Left lobe of liver (tissue), 2 donors: ENCODE results near the gene CEACAM8. TPM values are rescaled to one million over a fixed set of nuclear protein-coding genes. Genes with fewer than 3 reads are reported as not detected.
"Not testable (repeated sequence)": the region's sequence is repeated elsewhere in the genome, so short reads cannot be mapped to it uniquely, and the experiment has no call there.

Experiments used
- ATAC-seq: fragments of 200-7000 bp; cut with Tn5 transposase; one replicate; pipeline ENCODE4 v1.9.1; 2020; ENCODE audit warnings: mild to moderate bottlenecking, moderate library complexity
- DNase-seq: peaks from one replicate; pipeline ENCODE4 v3.0.0-alpha.2; 2020; ENCODE audit warnings: low spot score
- total RNA-seq: library from RNA; stranded (reverse); gene quantifications from one replicate; pipeline ENCODE4 v1.2.1, GENCODE V29; 2021
- donor health status: DM: no; HTN: no; CAD: no; lungs with moderate emphysema.
- donor health status: DM: no; HTN: yes; CAD: no.

CEACAM8 gene
- total RNA-seq, 1 donor from 2014 or later, result 0.33 TPM

DNA sequence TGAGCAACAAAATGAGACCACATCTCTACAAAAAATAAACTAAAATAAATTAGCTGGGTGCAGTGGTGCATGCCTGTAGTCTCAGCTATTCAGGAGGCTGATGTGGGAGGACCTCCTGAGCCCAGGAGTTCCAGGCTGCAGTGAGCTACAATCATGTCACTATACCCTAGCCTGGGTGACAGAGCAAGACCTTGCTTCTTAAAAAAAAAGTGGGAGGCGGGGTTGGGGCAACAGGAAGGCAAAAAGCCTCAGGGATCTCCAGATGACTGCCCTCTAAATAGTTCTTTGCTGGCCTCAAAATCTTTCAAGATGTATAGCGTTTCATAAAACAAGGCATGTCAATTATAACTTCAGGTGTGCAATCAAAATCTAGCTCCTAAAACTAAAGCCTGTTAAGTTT is 18.5 kb downstream of the CEACAM8 start:
- DNase-seq, result no peak
- no peak for ATAC-seq

DNA sequence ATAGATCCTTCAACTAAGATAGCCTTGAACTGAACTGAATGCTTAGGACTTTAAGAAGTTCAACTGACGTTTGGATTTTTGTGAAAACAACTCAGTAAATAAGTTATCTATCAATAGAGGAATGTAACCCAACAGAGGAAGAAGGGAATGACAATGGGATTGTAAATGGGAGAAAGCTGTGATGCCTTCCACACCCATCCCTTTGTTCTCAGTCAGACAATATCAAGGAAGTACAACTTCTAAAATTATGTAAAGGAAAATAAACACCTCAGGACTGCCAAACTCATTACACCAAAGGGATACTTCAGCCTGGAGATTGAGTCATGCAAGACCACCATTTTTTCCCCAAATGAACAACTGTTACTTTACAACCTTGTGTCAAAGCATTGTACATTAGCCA is 21.1 kb downstream of the CEACAM8 start:
- ATAC-seq, result no peak
- DNase-seq, result no peak

DNA sequence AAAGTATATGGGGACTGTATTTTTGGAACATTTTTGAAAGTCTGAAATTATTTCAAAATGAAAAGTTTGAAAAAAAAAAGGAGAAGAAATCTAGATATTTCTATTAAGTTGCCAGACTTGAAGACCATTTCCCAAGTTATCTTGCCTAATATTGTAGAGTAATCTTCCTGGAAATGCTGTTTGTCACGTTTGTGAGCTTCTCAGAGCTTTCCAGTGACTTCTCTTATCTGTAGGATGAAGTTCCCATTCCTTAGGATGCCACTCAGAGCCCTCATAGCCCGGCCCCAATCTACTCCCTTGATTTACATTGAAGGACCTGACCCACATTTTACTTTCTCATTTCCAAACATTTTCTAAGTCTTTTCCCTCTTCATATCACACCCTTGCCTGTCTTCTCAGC is 23.6 kb downstream of the CEACAM8 start:
- ATAC-seq (no peak), DNase-seq (no peak)

DNA sequence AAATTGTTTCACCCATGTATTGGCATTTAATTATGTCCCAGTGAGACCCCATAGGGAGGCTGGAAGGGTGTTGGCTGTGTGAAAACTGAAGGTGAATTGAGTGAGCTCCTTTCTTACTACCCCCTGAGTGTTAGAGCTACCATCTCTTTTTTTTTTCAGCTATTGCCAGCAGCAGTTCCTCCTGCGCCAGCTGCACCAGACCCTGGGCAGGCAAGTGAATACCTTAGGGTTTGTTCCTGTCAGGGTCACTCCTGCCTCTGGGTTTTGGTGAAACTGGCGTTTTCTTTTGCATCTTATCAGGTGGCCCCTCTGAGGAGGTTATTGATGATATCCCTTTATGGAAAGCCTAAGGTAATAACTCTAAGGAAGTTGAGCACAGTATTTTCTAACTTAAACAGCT is 25.5 kb downstream of the CEACAM8 start:
- DNase-seq, result no peak
- no peak for ATAC-seq

DNA sequence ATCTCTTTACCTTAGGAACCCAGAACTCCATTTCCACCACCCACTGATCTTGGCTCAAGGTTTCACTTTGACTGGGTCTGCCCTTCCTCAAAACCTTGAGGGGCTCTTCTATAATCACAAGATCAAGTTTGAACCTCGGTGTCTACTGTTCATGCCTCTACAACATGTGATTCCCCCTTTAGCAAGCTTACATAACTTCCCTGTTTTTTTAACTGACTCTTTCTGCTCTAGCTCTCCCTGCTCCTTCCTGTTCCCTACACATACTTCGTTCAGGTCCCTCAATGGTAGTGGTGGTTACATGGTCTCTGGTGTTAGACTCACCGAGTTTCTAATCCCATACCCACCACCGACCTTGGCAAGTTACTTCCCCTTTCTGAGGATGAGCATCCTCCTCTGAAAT is 26.7 kb downstream of the CEACAM8 start:
- ATAC-seq, result no peak
- DNase-seq, result no peak

DNA sequence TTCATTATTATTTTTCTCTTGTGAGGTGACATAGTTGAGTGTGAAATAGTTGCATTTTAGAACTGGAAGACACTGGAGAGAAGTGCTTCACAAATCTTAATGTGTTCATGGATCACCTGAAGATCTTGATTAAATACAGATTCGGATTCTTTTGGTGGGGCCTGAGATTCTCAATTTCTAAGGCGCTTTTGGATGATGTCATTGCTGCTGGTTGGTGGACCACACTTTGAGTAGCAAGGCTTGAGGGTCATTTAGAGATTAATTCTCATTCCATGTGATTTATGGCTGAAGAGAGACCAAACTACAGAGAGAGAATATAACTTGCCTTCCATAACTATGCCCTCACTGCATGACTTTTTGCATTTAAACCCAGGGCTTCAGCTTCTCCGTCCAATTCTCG is 27.2 kb downstream of the CEACAM8 start:
- ATAC-seq (no peak), DNase-seq (no peak)

DNA sequence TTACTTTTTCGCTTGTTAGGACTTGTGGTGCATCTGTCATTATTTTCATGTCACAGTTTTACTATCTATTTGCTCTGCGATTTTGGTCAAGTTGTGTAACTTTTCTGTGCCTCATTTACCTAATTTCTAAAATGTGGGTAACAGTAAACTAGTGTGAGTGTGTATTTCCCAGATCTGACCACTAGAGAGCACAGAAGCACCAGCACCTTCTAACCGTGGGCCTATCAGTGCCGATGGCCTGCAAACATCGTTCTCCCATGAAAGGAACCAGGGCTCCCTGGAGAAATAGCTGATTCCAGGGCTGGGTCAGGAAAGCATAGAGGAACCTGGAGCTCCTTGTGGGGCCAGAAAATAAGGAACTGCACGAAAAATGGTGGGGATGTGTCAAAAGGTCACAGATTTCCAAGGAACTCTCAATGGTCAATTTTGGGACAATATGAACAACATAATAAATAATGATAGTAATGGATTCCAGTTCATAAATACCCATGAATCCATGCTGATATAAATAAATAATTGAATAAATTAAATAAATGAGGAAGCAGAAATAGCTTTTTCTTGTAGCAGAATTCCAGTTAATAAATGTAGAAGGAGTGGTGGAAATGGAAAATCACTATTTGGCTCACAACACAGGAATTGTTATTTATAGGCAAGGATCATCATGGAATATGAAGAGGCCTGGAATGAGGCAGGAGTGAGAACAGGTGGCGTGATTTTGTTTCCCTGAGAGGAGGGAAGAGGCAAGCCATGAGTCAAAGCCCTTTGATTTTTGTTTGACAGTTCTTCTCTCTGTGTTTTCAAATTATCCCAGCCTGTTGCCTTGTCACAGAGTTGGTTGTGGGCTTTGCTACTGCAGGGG is 31.1 kb downstream of the CEACAM8 start:
- peak; percentile 92 for ATAC-seq
- no peak for DNase-seq

DNA sequence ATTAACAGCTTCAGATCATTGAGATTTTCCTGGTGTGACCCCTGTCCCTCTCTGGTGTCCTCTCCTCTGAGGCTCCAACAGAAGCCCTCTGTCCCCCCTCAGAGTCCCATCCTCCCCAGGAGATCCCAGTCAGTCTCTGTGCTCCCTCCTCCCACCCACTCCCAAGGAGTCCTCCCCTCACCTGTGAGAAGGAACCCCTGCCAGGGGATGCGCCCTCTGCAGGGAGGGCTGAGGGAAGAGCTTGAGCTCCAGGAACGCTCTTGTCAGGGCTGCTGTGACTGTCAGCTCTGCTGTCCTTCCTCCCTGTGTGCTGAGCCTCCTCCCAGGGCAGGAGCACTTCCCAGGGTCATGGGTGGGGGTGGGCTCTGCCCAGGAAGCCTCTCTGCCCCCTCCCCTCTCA is 33.2 kb downstream of the CEACAM8 start:
- DNase-seq, result no peak
- peak; percentile 27 for ATAC-seq

DNA sequence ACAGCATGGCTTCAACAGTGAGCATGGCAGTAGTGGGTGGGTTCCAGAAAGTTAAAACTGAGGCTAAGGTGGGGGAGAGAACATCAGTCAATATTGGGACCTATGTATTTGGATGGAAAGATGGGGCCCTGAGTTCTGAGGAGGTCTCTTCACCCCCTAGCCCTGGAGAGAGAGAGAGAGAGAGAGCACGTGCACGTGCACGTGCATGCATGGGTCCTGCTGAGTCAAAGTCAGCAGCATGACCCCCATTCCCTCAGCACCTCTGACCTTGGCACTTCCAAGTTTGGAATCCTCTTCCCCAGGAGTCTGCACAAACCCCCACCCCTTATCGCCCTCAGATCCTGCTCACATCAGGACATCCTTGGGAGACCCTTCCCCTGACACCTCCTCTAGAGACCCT is 34.0 kb downstream of the CEACAM8 start:
- no peak for ATAC-seq
- DNase-seq, result no peak

DNA sequence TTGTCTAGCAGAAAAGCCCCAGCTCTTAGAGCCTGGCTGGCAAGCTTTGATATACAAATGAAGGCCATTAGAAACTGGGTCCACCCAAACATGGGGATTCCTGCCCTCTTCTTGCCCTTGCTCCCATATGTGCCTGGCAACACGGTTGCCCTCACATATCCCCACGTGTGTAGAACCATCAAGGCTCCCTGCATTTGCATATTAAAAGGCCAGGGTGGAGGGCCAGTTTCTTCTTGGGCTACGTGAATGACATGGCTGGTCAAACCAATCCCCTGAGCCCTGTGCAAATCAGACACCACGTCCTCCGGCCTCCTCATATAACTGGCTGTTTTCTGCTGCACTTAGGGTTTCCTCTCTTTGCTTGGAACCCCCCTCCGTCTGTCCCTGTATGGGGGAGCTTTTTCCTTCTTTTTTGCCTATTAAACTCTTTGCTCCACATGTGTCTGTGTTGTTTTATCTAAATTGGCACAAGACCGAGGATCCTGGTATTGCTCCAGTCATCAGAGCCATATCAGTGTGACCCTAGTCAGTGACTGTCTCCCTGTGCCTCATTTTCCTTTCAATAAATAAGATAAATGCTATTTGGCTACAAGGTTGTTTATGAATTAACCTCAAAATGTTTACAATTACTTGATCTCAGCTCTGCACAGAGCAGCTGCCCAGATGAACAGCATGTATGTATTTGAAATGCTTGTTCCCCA is 36.1 kb downstream of the CEACAM8 start:
- DNase-seq, result no peak
- no peak for ATAC-seq

DNA sequence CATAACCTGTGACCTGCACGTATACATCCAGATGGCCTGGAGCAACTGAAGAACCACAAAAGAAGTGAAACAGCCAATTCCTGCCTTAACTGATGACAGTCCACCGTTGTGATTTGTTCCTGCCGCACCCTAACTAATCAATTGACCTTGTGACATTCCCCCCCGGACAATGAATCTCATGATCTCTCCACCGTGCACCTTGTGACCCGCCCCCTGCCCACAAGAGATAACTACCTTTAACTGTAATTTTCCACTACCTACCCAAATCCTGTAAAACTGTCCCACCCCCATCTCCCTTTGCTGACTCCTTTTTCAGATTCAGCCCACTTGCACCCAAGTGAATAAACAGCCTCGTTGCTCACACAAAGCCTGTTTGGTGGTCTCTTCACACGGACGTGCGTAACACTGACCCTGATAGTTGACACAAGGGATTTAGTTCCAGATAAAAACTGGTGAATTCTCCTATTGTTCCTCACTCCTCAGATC is 37.3 kb downstream of the CEACAM8 start:
- ATAC-seq, DNase-seq: not testable (repeated sequence)

DNA sequence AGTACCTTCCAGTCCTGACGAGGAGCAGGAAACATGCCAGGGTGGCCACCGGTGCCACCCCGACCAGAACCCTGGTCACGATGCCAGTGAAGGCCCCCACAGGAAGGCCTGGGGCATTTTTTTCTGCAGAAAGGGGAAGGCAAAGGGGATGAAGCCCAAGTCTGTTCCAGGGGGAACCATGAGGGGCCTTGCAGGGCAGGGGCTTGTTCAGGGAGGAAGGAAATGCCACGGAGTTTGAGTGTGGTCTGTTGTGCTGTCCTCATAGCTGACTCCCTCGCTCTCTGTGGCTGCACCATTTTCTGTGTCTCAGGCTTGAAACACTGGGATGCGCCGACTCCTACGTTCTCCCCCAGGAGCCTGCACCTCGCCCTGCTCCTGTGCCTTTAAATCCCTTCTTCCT is 38.9 kb downstream of the CEACAM8 start:
- DNase-seq (no peak), ATAC-seq (no peak)

DNA sequence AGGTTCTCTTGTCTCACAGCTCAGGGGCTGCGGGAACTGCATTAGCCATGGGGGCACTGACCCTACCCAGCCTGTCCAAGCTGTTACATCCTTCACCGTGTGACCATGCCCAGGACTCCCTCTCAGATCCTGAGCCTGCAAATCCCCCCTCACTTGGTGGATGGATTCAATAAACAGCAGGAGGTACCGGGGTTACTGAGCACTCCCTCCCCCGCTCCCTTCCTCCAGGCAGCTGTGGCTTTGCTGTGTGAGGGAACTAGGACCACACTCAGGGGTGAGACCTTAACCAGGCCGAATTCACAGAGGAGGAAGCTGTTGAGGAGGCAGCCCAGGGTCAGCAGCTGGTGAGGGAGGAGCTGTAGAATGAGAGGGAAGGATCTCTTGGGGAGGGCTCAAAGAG is 39.4 kb downstream of the CEACAM8 start:
- ATAC-seq (peak; percentile 47), DNase-seq (no peak)

DNA sequence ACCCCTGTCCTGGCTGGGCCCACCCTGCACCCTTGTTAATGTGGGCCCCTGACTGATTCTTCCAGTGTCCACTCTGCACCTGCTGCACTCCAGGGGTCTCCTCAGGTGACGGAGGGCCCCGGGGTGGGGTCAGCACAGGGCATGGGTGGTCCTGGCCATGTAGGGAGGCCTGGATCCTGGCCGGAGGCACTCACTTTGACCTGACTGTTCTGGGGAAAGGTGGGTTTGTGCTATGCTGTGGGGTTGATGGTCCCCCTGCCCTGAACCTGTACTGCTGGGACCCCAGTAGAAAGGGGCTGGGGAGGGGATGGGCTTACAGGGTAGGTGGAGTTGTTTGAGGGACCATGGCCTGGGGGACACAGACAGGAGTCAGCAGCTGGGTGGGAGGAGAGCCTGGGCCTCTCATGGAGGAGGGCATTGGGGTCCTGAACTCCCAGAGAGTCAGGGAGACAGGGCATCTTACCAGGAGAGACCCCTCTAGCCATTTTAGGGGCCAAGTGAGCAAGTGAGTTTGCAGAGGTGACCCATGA is 40.6 kb downstream of the CEACAM8 start:
- ATAC-seq (no peak), DNase-seq (no peak)

DNA sequence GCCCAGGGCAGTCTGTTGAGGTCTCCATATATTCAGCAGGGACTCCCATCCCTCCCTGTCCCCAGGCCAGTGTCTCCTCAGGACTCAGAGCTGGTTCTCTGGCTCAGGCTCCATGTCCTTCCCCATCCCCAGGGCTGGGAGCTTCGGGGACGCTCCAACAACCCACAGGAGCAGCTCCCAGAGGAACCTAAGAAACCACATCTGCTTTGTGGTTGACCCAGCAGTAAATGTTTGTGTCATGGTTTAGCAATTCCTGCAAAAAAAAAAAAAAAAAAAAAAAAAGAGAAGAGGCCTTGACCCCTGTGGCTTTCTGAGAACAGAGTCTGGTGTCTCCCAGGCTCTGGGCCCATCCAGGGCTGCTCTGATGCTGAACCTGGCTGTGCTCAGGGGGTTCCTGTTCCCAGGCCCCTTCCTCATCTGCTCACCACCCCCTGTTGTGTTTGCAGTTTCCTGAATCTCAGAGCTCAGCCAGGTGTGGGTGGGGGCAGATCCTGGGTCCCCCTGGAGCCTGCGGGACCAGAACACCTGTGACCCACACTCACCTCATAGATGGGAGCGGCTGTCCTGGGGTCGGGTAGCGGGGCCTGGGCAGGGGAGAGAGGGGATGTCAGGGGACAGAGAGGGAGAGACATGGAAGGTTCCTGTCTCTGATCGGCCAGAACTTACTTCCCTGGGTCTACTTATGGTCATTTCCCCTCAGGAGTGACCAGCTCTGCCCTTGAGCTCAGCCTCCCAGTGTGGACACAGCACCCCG is 41.3 kb downstream of the CEACAM8 start:
- ATAC-seq (peak; percentile 34), DNase-seq (no peak)

DNA sequence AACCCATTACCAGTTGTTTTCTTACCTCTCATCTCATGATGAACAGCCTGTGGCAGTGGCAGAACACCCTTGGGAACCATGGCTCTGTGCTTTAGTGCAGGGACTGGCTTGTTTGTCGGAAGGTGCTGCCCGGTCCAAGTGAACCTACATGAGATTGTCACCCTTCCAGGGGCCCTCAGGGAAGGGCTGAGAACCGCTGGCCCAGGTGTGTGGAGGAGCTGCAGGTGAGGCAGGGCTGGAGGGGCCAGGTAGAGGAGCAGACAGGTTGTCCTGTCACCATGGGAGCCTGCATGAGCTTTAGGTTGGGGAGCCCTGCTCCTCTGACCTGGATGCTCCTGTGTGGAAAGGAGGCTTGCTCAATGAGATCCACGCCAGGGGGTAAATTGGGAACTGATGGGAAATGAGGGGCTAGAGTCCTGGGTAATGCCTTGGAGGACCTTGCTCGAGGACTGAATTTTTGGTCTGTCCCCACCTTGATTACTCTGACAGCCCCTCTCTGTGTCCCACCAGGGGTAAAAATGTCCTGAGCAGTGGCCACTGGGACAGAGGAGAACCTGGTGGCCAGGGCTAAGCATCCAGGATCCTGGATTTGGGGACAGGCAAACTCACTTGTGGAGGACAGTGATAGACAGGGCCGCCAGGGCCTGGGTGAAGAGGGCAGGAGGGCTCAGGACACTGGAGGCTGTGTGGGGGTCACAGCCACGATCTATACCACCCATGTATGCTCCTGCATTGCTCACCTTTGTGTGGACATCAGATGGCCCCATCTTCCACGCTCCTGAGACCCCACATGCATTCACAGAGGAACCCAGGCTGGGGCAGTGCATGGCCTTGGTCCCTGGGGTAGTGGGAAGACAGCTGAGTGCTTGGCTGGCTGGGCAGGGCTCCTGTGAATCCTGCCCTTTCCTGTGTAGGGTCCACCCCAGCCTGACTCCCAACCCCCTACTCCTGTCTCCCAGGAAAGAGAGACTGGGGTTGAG is 42.3 kb downstream of the CEACAM8 start:
- DNase-seq (no peak), ATAC-seq (no peak)

DNA sequence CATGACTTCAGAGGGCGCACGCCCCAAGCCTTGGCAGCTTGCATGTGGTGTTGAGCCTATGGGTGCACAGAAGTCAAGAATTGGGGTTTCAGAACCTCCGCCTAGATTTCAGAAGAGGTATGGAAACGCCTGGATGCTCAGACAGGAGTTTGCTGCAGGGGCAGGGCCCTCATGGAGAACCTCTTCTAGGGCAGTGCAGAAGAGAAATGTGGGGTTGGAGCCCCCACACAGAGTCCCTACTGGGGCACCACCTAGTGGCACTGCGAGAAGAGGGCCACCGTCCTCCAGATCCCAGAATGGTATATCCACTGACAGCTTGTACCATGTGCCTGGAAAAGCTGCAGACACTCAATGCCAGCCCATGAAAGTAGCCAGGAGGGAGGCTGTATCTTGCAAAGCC is 44.2 kb downstream of the CEACAM8 start:
- DNase-seq, ATAC-seq: not testable (repeated sequence)

DNA sequence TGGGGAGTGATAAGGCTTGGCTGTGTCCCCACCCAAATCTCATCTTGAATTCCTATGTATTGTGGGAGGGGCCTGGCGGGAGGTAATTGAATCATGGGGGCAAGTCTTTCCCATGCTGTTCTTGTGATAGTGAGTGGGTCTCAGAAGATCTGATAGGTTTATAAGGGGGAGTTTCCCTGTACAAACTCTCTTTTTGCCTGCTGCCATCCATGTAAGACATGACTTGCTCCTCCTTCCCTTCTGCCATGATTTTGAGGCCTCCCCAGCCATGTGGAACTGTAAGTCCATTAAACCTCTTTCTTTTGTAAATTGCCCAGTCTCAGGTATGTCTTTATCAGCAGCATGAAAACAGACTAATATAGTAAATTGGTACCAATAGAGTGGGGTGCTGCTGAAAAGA is 45.7 kb downstream of the CEACAM8 start:
- DNase-seq, ATAC-seq: not testable (repeated sequence)

DNA sequence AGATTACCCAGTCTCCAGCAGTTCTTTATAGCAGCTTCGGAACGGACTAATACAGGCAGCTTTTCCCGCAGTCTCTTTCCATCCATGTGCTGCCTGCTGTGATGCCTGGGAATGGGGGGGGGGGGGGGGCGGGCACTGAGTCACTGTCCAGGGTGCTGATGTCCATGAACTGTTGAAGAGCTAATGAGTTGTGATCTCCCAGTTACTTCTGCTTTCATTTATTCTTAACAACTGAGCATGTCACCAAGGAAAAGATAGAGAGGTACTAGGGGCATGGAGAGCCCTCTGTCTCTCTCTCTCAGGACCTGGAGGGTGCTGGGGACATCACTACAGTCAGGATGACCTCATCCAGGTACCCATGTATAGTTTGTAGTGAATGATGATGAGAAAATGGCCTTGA is 46.2 kb downstream of the CEACAM8 start:
- DNase-seq (no peak), ATAC-seq (no peak)

DNA sequence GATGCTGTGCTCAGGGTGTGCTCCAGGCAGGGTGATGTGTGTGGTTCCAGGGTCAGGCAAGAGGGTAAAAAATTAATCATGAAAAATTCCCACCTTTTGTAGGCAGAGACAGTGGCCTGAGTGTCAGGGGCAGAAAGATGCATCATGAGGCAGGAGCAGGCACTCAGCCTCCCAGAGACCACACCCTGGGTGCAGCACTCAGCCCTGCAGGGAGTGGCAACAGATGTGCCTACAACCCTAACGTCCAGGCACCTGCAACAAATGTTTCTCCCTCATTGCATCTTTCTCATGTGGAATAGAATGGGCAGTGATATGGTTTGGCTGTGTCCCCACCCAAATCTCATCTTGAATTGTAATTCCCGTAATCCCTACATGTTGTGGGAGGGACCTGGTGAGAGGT is 46.8 kb downstream of the CEACAM8 start:
- DNase-seq (no peak), ATAC-seq (no peak)
